ENCODE results near the gene PIR.

PIR gene

DNA sequence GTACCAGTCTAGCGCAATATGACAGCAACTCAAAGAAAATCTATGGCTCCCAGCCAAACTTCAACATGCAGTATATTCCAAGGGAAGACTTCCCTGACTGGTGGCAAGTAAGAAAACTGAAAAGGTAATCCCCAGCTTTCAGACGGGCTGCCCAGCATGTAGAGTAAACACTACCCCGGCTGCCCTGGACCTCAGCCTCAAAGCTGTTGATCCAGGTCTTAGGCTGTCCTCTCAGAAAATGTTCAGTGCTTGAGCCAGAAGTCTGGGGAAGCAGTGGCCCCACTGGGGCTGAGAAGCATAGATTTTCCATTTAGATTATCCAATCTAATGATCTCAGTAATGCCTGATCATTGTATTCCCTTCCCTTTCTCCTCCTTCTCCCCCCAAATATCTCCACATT is 29.3 kb upstream of the PIR start:
- TF ChIP-seq, protein P1, sequence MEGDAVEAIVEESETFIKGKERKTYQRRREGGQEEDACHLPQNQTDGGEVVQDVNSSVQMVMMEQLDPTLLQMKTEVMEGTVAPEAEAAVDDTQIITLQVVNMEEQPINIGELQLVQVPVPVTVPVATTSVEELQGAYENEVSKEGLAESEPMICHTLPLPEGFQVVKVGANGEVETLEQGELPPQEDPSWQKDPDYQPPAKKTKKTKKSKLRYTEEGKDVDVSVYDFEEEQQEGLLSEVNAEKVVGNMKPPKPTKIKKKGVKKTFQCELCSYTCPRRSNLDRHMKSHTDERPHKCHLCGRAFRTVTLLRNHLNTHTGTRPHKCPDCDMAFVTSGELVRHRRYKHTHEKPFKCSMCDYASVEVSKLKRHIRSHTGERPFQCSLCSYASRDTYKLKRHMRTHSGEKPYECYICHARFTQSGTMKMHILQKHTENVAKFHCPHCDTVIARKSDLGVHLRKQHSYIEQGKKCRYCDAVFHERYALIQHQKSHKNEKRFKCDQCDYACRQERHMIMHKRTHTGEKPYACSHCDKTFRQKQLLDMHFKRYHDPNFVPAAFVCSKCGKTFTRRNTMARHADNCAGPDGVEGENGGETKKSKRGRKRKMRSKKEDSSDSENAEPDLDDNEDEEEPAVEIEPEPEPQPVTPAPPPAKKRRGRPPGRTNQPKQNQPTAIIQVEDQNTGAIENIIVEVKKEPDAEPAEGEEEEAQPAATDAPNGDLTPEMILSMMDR (IDR thresholded peaks at IDR 0.05; ENCODE audit: extremely low read depth, insufficient read depth, missing control alignments), result no peak
- no peak for DNase-seq (ENCODE audit: low spot score)
- in situ Hi-C loops (cut with MboI; ENCODE audit: low pct_unique_long_range_greater_than_20kb, low sequenced_read_pairs, unreplicated experiment), result no loop called here

DNA sequence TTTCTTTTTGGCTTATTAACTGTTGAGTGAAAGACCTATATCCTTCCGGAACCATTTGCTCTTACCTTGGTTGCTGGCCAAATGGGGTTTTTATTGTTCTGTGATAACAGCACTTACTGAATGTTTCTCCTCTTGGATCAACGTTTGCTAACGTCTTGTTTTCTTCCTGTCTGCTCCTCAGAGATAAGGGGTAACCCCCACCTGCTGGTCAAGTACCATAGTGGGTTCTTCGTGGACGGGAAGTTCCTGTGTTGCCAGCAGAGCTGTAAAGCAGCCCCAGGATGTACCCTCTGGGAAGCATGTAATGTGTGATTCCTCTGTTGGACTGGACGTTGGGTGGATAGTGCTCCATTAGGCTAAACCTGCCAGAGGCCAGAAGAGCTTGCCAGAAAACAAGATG is 22.8 kb upstream of the PIR start:
- TF ChIP-seq, protein P1 (IDR thresholded peaks at IDR 0.05; ENCODE audit: extremely low read depth, insufficient read depth, missing control alignments), result no peak
- no peak for DNase-seq (ENCODE audit: low spot score)
- in situ Hi-C loops (cut with MboI; ENCODE audit: low pct_unique_long_range_greater_than_20kb, low sequenced_read_pairs, unreplicated experiment), result no loop called here

DNA sequence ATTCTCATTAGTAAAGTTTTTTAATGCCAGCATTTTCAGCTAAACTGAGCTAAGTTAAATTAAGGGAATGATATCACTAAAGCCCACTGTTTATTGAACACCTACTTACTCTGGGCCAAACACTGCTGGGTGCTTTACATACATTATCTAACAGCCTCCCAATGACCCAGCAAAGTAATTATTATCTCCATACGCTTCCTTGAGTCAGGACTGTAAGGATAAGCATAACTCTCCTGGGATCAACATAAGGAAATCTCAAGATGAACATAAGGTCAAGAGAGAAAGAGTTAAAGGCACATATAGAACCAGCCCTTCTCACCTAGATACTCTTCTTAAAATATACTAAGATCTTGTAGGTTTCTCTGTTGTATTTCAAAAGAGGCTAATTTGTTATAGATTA is 21.1 kb upstream of the PIR start:
- no peak for DNase-seq (ENCODE audit: low spot score)
- TF ChIP-seq, protein P1 (IDR thresholded peaks at IDR 0.05; ENCODE audit: extremely low read depth, insufficient read depth, missing control alignments), result no peak
- in situ Hi-C loops (cut with MboI; ENCODE audit: low pct_unique_long_range_greater_than_20kb, low sequenced_read_pairs, unreplicated experiment), result no loop called here

DNA sequence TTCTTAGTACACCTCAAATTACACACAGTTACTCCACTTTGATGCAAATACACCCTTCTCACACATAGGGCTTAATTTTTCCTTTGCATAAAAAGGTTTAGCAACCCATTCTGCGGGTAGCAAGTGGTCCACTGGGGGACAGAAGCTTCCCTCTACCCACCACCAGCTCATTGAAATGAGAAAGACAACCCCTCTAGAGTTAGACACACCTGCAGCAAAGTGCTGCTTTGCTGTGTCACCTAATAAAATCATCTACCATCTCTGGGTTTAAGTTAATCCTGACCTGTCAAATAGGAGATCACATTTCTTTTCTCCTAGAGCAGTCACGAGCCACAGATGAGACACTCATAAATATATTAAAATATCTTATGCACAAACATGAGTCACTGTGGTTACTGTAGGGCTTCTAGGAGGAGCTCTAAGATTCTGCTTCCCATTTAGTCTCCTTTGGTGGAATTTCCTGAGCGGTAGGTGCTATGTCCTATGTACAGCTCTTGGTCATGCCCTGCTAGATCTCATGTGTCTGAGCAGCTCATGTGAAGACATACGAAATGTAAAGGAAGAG is 19.4 kb upstream of the PIR start:
- in situ Hi-C loops (cut with MboI; ENCODE audit: low pct_unique_long_range_greater_than_20kb, low sequenced_read_pairs, unreplicated experiment), result no loop called here
- TF ChIP-seq, protein P1 (IDR thresholded peaks at IDR 0.05; ENCODE audit: extremely low read depth, insufficient read depth, missing control alignments), result no peak
- DNase-seq (ENCODE audit: low spot score), result no peak

DNA sequence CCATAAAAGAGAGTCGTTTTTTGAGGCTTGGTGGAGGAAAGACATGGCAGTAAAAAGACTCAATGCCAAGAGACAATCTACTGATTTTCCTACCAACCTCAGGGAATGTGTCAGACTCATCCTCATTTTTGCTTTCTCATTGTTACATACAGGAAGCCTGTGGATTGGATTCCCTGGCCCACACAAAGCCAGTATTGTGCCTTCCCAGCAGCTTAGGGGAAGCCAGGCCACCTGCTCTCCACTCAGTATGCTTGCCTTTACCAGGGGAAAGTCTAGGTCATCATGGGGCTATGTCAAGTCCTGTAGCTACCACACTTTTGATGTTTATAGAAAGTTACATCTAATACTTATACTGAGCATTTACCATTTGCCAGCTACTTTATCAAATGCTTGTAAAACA is 18.4 kb upstream of the PIR start:
- no peak for DNase-seq (ENCODE audit: low spot score)
- in situ Hi-C loops (cut with MboI; ENCODE audit: low pct_unique_long_range_greater_than_20kb, low sequenced_read_pairs, unreplicated experiment), result no loop called here
- TF ChIP-seq, protein P1 (IDR thresholded peaks at IDR 0.05; ENCODE audit: extremely low read depth, insufficient read depth, missing control alignments), result no peak

DNA sequence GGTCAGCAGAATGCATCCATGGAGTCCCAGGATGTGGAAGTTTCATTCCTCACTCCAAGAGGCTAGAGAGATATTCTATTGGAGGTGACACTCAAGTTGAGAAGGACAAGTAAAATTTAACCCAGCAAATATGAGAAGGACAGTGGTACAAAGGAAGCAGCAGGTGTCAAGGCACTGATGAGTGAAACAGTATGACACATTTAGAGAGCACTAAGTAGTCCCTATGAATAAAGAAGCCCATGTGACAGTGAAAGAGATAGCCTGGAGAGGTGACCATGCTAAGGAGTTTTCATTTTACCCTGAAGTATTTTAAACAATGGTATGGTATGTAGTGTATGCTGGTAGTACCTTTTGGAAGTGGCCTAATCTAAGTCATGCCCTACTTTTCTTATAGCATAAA is 16.7 kb upstream of the PIR start:
- in situ Hi-C loops (cut with MboI; ENCODE audit: low pct_unique_long_range_greater_than_20kb, low sequenced_read_pairs, unreplicated experiment), result no loop called here
- no peak for DNase-seq (ENCODE audit: low spot score)
- TF ChIP-seq, protein P1 (IDR thresholded peaks at IDR 0.05; ENCODE audit: extremely low read depth, insufficient read depth, missing control alignments), result no peak

DNA sequence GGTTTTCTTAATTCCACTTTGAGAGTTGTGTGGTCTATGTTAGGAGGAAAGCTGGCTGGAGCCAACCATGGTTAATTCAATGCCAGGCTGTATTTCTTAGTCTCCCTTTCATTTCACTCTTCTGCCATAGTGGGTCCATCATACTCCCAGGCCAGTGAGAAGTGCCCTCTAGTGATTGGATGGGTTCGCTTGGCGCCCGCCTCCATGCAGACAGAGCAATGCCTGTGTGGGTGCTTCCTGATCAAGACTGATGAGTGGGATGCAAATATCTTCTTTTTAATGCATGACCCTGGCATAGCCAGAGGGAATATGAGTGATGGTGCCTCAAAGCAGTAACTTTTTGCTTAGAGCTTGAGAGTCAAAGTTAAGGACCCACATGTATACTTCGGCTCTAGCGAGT is 13.9 kb upstream of the PIR start:
- no peak for DNase-seq (ENCODE audit: low spot score)
- TF ChIP-seq, protein P1 (IDR thresholded peaks at IDR 0.05; ENCODE audit: extremely low read depth, insufficient read depth, missing control alignments), result no peak
- in situ Hi-C loops (cut with MboI; ENCODE audit: low pct_unique_long_range_greater_than_20kb, low sequenced_read_pairs, unreplicated experiment), result no loop called here

Data from GM13977 (cell line).